ENCODE data around the gene C11orf71. TPM values are rescaled to one million over a fixed set of nuclear protein-coding genes. Genes with fewer than 3 reads are reported as not detected.

Gene C11orf71
- total RNA-seq, 1 donor from 2014 or later, result 7.1 TPM

DNA sequence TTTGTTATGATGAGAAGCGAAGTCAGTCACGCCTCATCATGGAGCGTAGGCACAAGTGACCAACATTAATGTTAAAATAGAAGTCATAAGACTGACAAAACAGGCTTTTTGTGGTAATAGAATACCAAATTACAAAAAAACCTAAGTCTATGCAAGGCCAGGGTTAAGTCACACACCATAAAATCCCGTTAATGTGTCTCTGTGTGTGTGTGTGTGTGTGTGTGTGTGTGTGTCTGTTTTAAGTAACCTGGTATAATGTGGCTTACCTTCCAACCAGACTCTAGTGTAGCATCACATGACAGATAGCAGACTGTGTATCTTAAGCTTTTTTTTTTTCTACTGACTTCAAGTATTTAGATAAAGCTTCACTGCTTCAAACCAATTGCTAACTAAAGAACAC is 38.0 kb downstream of the C11orf71 start:
- intact Hi-C loops (cut with micrococcal nuclease), result no loop called here

DNA sequence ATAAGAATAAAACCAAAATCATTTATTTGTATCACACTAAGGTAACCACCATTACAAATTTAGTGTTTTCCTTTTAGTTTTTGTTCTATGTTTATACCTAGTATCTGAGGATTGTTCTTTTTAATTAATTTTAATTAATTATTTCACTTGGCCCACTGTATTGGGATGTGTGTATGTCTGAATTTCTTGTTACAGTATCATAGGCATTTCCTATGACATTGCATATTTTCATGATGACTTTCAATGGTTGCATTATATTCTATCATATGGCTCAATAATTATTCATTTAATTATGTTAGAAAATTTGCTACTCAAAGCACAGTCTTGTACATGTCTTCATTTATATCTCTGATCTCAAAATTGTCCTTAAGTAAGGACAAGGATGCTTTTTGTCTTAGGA is 41.0 kb downstream of the C11orf71 start:
- intact Hi-C loops (cut with micrococcal nuclease), result no loop called here

DNA sequence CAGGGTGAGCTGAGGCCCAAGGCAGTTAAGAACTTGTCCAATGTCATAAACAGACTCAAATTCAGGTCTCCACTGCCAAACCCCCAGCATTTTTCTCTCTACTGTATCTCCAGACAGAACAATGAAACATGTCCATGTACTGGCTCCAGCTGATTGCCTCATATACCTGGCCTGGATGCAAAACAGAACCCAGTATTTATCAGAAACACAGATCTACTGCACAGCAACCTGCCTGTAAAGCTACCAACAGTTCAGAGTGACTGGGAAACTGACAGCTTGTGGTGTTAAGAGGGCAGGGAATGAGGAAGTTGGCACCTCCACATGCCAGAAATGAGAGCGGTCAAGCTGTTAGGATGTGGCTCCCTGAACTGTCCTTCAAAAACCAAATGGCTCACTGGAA is 41.6 kb downstream of the C11orf71 start:
- intact Hi-C loops (cut with micrococcal nuclease), result no loop called here

DNA sequence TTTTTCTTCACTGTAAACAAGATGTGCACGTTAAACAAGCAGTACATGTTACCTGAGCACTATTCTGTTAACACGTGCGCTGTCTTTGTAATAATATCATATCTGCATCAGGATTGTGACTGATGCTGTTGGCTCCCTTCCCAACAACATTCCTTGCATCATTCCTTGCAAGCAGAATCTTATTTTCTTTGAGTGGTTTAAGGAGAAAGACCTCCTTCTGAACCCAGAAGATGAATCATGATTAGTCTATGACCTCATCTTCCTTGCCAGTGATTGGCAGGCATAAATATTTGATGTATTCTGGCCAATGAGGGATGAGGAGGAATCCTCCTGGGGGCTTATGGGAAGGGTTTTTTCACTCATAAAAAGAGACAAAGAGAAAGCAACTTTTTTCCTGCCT is 46.2 kb downstream of the C11orf71 start:
- intact Hi-C loops (cut with micrococcal nuclease), result no loop called here

DNA sequence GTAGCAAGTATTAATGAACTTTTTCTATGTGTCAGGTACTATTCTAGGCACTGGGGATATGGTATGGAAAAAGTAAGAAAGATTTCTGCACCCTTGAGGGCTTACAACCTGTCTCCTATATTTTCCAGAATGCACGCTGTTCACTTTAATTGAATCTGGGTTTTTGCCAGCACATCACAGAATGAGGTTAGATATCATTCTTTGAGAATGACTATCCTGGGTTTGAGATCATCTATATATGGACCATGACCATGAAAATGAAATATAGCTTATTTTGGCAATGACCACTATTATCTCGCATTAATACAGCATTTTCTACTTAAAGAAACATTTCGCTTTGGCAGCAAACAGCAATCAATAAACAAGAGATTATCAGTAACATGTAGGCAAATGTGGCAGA is 46.9 kb downstream of the C11orf71 start:
- intact Hi-C loops (cut with micrococcal nuclease), result no loop called here

DNA sequence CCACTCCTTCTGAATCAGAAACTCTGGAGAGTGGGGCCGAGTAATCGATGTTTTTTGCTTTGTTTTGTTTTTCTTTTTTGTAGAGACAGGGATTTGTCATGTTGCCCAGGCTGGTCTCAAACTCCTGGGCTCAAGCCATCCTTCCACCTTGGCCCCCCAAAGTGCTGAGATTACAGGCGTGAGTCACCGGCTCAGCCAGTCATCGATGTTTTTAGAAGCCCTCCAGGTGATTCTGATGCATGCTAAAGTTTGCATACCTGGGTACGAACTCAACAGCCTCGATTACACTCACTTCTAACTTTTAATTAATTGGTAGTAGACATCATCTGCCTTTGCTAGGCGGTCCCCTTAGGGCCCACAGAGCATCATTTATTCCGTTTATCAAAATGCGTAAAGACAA is 50.3 kb downstream of the C11orf71 start:
- intact Hi-C loops (cut with micrococcal nuclease), result no loop called here

Other genes starting within 250 kb of the C11orf71 start
- not detected in 2 replicates for gene NNMT, start 104.1 kb downstream of the C11orf71 start, total RNA-seq
- 31.7 and 32.4 TPM in 2 replicates for gene RBM7, start 155 bp upstream of the C11orf71 start, total RNA-seq
- 96.6 and 103 TPM in 2 replicates for gene REXO2, start 39.0 kb upstream of the C11orf71 start, total RNA-seq
- not detected in 2 replicates for gene NXPE1, start 159.4 kb upstream of the C11orf71 start, total RNA-seq
- not detected in 2 replicates for gene NXPE4, start 195.3 kb upstream of the C11orf71 start, total RNA-seq